Uterus (tissue), 4 donors: ENCODE measurements around the gene RPS5. TPM values are rescaled to one million over a fixed set of nuclear protein-coding genes. Genes with fewer than 3 reads are reported as not detected.
A peak's percentile ranks its signal among the peaks of the same experiment; 100 is the strongest.

Source experiments
- DNase-seq, 2 donors: peaks; one replicate each; pipeline ENCODE4 v3.0.0-alpha.2; 2019 to 2020
- H3K27ac ChIP-seq, 2 donors: fragments of 200-600 bp; sonication (generic); 1 replicate in 1 of 2; 2 replicates in 1 of 2; pipeline ENCODE4 v1.5.1; 2016 to 2018
- H3K27me3 ChIP-seq, 2 donors: fragments of 200-600 bp; sonication (generic); one replicate each; pipeline ENCODE4 v1.5.1; 2018 to 2019; ENCODE audit warnings: control low read depth in 1 of 2
- H3K36me3 ChIP-seq, 2 donors: fragments of 200-600 bp; sonication (generic); one replicate each; pipeline ENCODE4 v1.5.1; 2019; ENCODE audit warnings: control low read depth in 1 of 2
- H3K4me1 ChIP-seq, 2 donors: fragments of 200-600 bp; sonication (generic); one replicate each; pipeline ENCODE4 v1.5.1; 2018 to 2019; ENCODE audit warnings: control low read depth in 1 of 2
- H3K4me3 ChIP-seq, 2 donors: fragments of 200-600 bp; sonication (generic); 1 replicate in 1 of 2; 2 replicates in 1 of 2; pipeline ENCODE4 v1.5.1; 2018 to 2019; ENCODE audit warnings: mild to moderate bottlenecking in 1 of 2
- H3K9me3 ChIP-seq, 2 donors: fragments of 200-600 bp; sonication (generic); one replicate each; pipeline ENCODE4 v1.5.1; 2019; ENCODE audit warnings: control low read depth in 1 of 2
- POLR2A ChIP-seq, 2 donors: fragments of 450-650 bp; IDR thresholded peaks; one replicate each; pipeline ENCODE4 v1.6.1; 2016; ENCODE audit warnings: antibody characterized with exemption in 2 of 2, mild to moderate bottlenecking in 1 of 2, moderate library complexity in 1 of 2
- intact Hi-C: fragments of 100-400 bp; cut with DNase I; formaldehyde crosslinking; loops from one replicate; pipeline ENCODE4 v1.15.1; 2023; ENCODE audit warnings: low total_unique reads
- total RNA-seq, 4 donors: library from RNA; depleted of rRNA in 3 of 4; stranded (reverse); fragments of >200 nt in 3 of 4; gene quantifications; one replicate each; pipeline versions ENCODE4 v1.1.0 to v1.2.4, GENCODE V29; 2014 to 2023
- TF ChIP-seq, protein P1 (sequence below), 4 experiments: fragments of 200-600 bp in 2 of 4; fragments of 450-650 bp in 2 of 4; sonication (generic) in 2 of 4; IDR thresholded peaks; one replicate each; pipeline ENCODE4 v1.5.1; 2016 to 2019; ENCODE audit warnings: antibody characterized with exemption in 4 of 4, mild to moderate bottlenecking in 2 of 4, moderate library complexity in 1 of 4
- donor health status: DM: yes; HTN: yes; CAD: no.

Gene RPS5
- total RNA-seq, 4 donors from 2014 or later = 1,103 to 4,958 (median 2,770) TPM

DNA sequence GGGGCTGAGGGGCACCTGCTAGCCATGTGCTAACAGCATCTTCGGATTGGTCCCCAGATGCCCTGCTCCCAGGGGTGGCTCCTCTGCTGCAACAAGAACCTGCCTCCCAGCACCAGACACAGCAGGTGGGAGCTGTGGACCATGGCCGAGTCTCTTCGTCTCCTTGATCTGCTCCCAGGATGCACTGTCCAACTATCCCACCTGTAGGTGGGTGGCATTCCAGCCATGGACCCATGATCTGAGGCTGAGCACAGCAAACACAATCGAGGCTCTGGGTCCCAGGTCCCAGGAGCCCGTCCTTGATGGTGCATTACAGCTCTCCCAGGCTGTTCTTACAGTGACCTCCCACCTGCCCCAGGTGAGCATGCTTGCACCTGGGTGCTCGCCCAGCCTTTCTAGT is 7.8 kb upstream of the RPS5 start:
- no peaks in the 10 kb centered on the region for H3K9me3 ChIP-seq
- DNase-seq = no peak

DNA sequence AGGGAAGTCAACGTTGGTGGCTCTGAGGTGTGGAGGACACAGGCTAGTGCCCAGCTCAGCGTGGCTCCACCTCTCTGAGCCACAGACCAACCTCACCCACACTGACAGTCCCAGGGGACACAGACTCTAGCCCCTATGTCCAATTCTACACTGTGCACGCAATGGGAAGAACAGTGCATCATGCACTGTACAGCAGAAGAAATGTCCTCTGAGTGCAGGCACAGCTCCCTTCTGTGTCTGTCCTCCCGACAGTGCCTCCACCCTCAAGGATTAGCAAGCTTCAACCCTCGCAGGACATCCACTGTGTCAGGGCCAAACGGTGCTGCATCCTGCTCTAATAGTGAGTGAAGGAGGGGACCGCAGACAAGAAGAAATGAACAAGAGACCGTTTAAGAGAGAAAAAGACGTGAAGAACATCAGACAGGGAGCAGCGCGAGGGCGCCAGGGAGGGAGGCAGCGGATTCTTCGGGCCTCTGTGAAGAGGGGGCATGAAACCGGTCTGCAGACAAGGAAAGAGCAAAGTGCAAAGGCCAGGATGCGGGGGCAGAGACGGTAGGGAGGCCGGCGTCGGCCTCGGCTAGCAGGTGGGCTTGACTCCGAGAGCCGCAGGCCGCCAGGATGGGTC is 6.9 kb upstream of the RPS5 start:
- DNase-seq = no peak
- H3K36me3 ChIP-seq = no peaks in the 10 kb centered on the region
- no peaks in the 10 kb centered on the region for H3K27me3 ChIP-seq
- TF ChIP-seq, protein P1, sequence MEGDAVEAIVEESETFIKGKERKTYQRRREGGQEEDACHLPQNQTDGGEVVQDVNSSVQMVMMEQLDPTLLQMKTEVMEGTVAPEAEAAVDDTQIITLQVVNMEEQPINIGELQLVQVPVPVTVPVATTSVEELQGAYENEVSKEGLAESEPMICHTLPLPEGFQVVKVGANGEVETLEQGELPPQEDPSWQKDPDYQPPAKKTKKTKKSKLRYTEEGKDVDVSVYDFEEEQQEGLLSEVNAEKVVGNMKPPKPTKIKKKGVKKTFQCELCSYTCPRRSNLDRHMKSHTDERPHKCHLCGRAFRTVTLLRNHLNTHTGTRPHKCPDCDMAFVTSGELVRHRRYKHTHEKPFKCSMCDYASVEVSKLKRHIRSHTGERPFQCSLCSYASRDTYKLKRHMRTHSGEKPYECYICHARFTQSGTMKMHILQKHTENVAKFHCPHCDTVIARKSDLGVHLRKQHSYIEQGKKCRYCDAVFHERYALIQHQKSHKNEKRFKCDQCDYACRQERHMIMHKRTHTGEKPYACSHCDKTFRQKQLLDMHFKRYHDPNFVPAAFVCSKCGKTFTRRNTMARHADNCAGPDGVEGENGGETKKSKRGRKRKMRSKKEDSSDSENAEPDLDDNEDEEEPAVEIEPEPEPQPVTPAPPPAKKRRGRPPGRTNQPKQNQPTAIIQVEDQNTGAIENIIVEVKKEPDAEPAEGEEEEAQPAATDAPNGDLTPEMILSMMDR (IDR thresholded peaks at IDR 0.05) = no peak
- no peak for TF ChIP-seq POLR2A (IDR thresholded peaks at IDR 0.05)
- H3K9me3 ChIP-seq = no peaks in the 10 kb centered on the region
- H3K27ac ChIP-seq = peak overlapping the region; percentile 91 to 96
- intact Hi-C loops = no loop called here
- peak overlapping the region; percentile 42 to 89 for H3K4me3 ChIP-seq
- peaks cover 0 to 7% of the 10 kb centered on the region in 2 donors for H3K4me1 ChIP-seq

More for the DNA sequence above, 7.8 kb upstream of the RPS5 start:
- no peak overlapping the region for H3K4me3 ChIP-seq
- H3K27ac ChIP-seq = no peak overlapping the region
- no peaks in the 10 kb centered on the region for H3K36me3 ChIP-seq
- intact Hi-C loops = no loop called here
- no peak for TF ChIP-seq POLR2A (IDR thresholded peaks at IDR 0.05)
- TF ChIP-seq, protein P1 (IDR thresholded peaks at IDR 0.05) = no peak
- no peaks in the 10 kb centered on the region for H3K27me3 ChIP-seq
- peaks cover 0 to 7% of the 10 kb centered on the region in 2 donors for H3K4me1 ChIP-seq

GRCh38 chr19:58380662-58381459 is 6.2 kb upstream of the RPS5 start, which contains the start of gene ZNF837:
TSS of gene ZNF837 (minus strand) at chr19:58381030. CDS start at chr19:58369332, 11,698 bp downstream.
- peak within 1 kb of the TSS; percentile 42 to 89 for H3K4me3 ChIP-seq
- peak; percentile 98 to 100 for DNase-seq
- H3K9me3 ChIP-seq = no peaks in the 10 kb centered on the region
- peak; percentile 66 to 91 for TF ChIP-seq POLR2A (IDR thresholded peaks at IDR 0.05)
- TF ChIP-seq, protein P1 (IDR thresholded peaks at IDR 0.05) = peak in 2 of 4 experiments; percentile 30 to 38
- intact Hi-C loops = no loop called here
- peaks cover 0 to 12% of the 10 kb centered on the region in 2 donors for H3K4me1 ChIP-seq
- H3K36me3 ChIP-seq = no peaks in the 10 kb centered on the region
- no peaks in the 10 kb centered on the region for H3K27me3 ChIP-seq
- H3K27ac ChIP-seq = peak within 1 kb of the TSS; percentile 91 to 96

- Histone ChIP-seq H3K36me3 (no peaks in the 10 kb centered on the region), H3K9me3 (no peaks in the 10 kb centered on the region), H3K27me3 (no peaks in the 10 kb centered on the region), H3K27ac (peak overlapping the region; percentile 91 to 96), H3K4me1 (peaks cover 0 to 16% of the 10 kb centered on the region in 2 donors), H3K4me3 (peak overlapping the region; percentile 42 to 89)
- TF ChIP-seq POLR2A (IDR thresholded peaks at IDR 0.05) = no peak
- TF ChIP-seq, protein P1 (IDR thresholded peaks at IDR 0.05) = no peak
- no peak for DNase-seq
- intact Hi-C loops = no loop called here
Observed at GRCh38 chr19:58381460-58382212, 5.4 kb upstream of the RPS5 start.
